ENCODE data around the gene CA4. TPM values are rescaled to one million over a fixed set of nuclear protein-coding genes. Genes with fewer than 3 reads are reported as not detected.
A peak's percentile ranks its signal among the peaks of the same experiment; 100 is the strongest.
"Not testable (repeated sequence)": the region's sequence is repeated elsewhere in the genome, so short reads cannot be mapped to it uniquely, and the experiment has no call there.

CA4 gene
- total RNA-seq, 4 donors from 2014 or later = 0.45 to 1.3 (median 1.1) TPM; not detected in 1

DNA sequence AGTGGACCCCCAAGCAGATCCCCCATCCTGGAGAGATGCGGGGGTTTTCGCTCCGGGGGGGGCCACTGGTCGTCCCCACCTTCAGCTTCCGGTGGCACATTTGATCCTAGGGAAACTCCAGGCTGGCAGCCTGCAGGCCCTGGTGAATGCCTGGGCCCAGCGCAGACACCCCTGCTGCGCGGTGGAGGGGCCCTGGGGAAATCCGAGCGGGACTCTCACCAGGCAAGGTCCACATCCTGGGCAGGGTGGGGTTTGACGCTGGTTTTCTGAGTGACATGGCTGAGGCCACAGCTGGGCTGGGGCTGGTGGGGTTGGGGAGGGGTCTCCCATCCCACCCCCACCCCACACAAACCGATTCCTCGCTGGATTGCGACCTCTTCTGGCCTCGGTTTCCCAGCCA is 30.6 kb upstream of the CA4 start:
- H3K27me3 ChIP-seq; H3K36me3 ChIP-seq; H3K27ac ChIP-seq; H3K4me3 ChIP-seq; intact Hi-C loops (cut with DNase I); H3K9me3 ChIP-seq; DNase-seq; H3K4me1 ChIP-seq: not testable (repeated sequence)
- WGBS, 2 donors = no CpG with 5 or more reads among the region's 15 CpGs

DNA sequence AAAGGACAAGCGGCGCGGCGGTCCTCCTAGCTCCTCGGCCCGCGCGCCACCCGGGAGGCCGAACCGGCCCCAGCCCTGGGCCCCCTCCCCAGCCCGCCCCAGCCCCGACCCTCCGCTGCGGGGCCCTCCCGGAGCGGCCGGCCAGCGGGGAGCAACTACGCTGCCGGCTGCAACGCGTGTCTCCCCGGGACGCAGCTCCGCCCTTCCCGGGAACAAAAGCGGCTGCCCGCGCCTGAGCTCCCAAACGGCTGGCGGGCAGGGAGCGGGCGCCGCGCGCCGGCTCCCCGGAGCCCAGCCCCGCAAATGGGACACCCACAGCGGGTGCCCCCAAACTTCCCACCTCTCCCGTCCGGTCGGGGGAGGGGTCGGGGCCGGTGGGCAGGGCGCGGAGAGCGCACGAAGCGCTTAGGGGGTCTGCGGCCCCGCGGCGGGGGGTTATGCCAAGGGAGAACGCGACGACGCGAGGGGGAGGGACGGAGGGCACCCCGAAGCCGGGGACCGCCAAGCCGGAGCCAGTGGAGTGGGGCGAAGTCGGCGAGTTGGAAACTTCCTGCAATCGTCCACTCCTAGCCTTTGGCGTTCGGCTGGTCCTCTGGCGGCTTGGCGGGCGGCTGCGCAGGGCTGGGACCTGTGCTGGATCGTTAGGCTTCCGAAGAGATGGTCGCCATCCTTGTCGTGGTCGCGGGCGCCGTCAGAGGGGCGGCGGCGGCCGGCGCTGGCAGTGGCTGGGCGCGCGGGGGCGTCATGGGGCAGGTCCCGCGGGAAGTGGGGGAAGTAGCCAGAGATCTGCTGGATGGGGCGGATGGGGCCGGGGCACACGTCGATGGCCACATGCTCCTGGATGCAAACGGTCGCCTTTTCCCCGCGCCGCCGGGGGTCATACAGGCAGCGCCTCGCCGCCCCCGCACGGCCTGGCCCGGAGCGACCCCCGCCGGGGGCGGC is 29.7 kb upstream of the CA4 start:
- H3K36me3 ChIP-seq = not testable (repeated sequence)

GRCh38 chr17:60127068-60128064 is 22.4 kb upstream of the CA4 start:
- Histone ChIP-seq H3K4me3 (no peak overlapping the region), H3K9me3 (no peaks in the 10 kb centered on the region), H3K27me3 (peaks cover 0 to 22% (median 0%) of the 10 kb centered on the region in 4 donors), H3K27ac (no peak overlapping the region), H3K4me1 (no peaks in the 10 kb centered on the region), H3K36me3 (no peaks in the 10 kb centered on the region)
- no peak for TF ChIP-seq POLR2A (IDR thresholded peaks at IDR 0.05)
- TF ChIP-seq, protein P1, sequence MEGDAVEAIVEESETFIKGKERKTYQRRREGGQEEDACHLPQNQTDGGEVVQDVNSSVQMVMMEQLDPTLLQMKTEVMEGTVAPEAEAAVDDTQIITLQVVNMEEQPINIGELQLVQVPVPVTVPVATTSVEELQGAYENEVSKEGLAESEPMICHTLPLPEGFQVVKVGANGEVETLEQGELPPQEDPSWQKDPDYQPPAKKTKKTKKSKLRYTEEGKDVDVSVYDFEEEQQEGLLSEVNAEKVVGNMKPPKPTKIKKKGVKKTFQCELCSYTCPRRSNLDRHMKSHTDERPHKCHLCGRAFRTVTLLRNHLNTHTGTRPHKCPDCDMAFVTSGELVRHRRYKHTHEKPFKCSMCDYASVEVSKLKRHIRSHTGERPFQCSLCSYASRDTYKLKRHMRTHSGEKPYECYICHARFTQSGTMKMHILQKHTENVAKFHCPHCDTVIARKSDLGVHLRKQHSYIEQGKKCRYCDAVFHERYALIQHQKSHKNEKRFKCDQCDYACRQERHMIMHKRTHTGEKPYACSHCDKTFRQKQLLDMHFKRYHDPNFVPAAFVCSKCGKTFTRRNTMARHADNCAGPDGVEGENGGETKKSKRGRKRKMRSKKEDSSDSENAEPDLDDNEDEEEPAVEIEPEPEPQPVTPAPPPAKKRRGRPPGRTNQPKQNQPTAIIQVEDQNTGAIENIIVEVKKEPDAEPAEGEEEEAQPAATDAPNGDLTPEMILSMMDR (IDR thresholded peaks at IDR 0.05) = no peak
- WGBS, 2 donors = 56 to 59% methylated on average over 6 to 12 of the region's 14 CpGs
- no peak for DNase-seq
- intact Hi-C loops (cut with DNase I) = no loop called here

More for the DNA sequence above, 29.7 kb upstream of the CA4 start:
- DNase-seq; H3K27ac ChIP-seq; intact Hi-C loops (cut with DNase I); H3K27me3 ChIP-seq; H3K4me1 ChIP-seq; H3K9me3 ChIP-seq: not testable (repeated sequence)
- WGBS, 2 donors = no CpG with 5 or more reads among the region's 114 CpGs
- H3K4me3 ChIP-seq = peak overlapping the region in 1 of 4 donors; percentile 34

- DNase-seq = no peak
- 66 to 78% methylated on average over 7 to 8 of the region's 8 CpGs for WGBS, 2 donors
- Histone ChIP-seq H3K4me1 (peaks cover 0 to under 1% (median 0%) of the 10 kb centered on the region in 3 donors), H3K27me3 (peaks cover 0 to 22% (median 0%) of the 10 kb centered on the region in 4 donors), H3K27ac (no peak overlapping the region), H3K4me3 (no peak overlapping the region), H3K36me3 (no peaks in the 10 kb centered on the region), H3K9me3 (no peaks in the 10 kb centered on the region)
- intact Hi-C loops (cut with DNase I) = no loop called here
- TF ChIP-seq POLR2A (IDR thresholded peaks at IDR 0.05) = no peak
- TF ChIP-seq, protein P1 (IDR thresholded peaks at IDR 0.05) = no peak
These were observed 21.5 kb upstream of the CA4 start for GRCh38 chr17:60128171-60128859.

DNA sequence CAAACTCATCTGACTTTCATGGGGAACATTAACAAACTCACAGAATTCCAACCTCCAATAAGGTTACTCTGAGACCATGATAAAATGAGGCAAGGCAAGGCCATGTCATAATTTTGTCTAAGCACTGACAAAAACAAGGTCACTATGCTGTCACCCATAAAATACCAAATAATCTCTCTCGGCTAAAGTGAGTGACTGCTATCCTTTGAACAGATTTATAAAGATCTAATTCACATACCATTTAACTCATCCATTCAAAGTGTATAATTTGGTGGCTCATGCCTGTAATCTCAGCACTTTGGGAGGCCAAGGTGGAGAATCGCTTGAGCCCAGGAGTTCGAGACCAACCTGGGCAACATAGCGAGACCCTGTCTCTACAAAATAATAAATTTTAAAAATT is 20.6 kb upstream of the CA4 start:
- peaks cover 0 to 9% (median 3%) of the 10 kb centered on the region in 3 donors for H3K4me1 ChIP-seq
- no peak overlapping the region for H3K4me3 ChIP-seq
- no peaks in the 10 kb centered on the region for H3K36me3 ChIP-seq
- no peak for TF ChIP-seq POLR2A (IDR thresholded peaks at IDR 0.05)
- TF ChIP-seq, protein P1 (IDR thresholded peaks at IDR 0.05) = no peak
- H3K27me3 ChIP-seq = peaks cover 0 to 22% (median 0%) of the 10 kb centered on the region in 4 donors
- no peak for DNase-seq
- no peak overlapping the region for H3K27ac ChIP-seq
- intact Hi-C loops (cut with DNase I) = no loop called here
- H3K9me3 ChIP-seq = no peaks in the 10 kb centered on the region
- WGBS, 2 donors = 89% methylated on average over 4 of the region's 4 CpGs
